HT1080 (cell line): ENCODE results near the gene RNU1-3. TPM values are rescaled to one million over a fixed set of nuclear protein-coding genes. Genes with fewer than 3 reads are reported as not detected.
"Not testable (repeated sequence)": the region's sequence is repeated elsewhere in the genome, so short reads cannot be mapped to it uniquely, and the experiment has no call there.

Source experiments
- DNase-seq: peaks from one replicate; pipeline ENCODE4 v3.0.0-alpha.2; 2015; ENCODE audit warnings: low read depth
- total RNA-seq: library from RNA; depleted of rRNA; stranded (reverse); fragments of >200 nt; shearing (Covaris generic); gene quantifications from 2 replicates; pipeline ENCODE4 v1.2.3, GENCODE V29; 2014

The RNU1-3 gene
- total RNA-seq, 1 experiment from 2014 or later: not detected

- DNase-seq: not testable (repeated sequence)
Measured at GRCh38 chr1:16656981-16657683, 9.6 kb downstream of the RNU1-3 start.

GRCh38 chr1:16656574-16656973, 10.2 kb downstream of the RNU1-3 start:
- DNase-seq: not testable (repeated sequence)

GRCh38 chr1:16651560-16651959, 15.2 kb downstream of the RNU1-3 start:
- DNase-seq: not testable (repeated sequence)

GRCh38 chr1:16649960-16650359, 16.8 kb downstream of the RNU1-3 start:
- DNase-seq: not testable (repeated sequence)

- not testable (repeated sequence) for DNase-seq
Measured at GRCh38 chr1:16649390-16649789, 17.4 kb downstream of the RNU1-3 start.

- DNase-seq: not testable (repeated sequence)
Measured at GRCh38 chr1:16648756-16649155, 18.0 kb downstream of the RNU1-3 start.

GRCh38 chr1:16648250-16648649, 18.5 kb downstream of the RNU1-3 start:
- DNase-seq: not testable (repeated sequence)

- not testable (repeated sequence) for DNase-seq
Measured at GRCh38 chr1:16647179-16648176, 19.3 kb downstream of the RNU1-3 start.

- DNase-seq: not testable (repeated sequence)
Measured at GRCh38 chr1:16646716-16647115, 20.0 kb downstream of the RNU1-3 start.

GRCh38 chr1:16646061-16646664, 20.6 kb downstream of the RNU1-3 start:
- not testable (repeated sequence) for DNase-seq

- not testable (repeated sequence) for DNase-seq
Measured at GRCh38 chr1:16645271-16646060, 21.3 kb downstream of the RNU1-3 start.

GRCh38 chr1:16644482-16645270, 22.1 kb downstream of the RNU1-3 start:
- peak; percentile 93 for DNase-seq

- no peak for DNase-seq
Measured at GRCh38 chr1:16644193-16644481, 22.6 kb downstream of the RNU1-3 start.

GRCh38 chr1:16643476-16644192, 23.1 kb downstream of the RNU1-3 start:
- not testable (repeated sequence) for DNase-seq

GRCh38 chr1:16643001-16643411, 23.7 kb downstream of the RNU1-3 start:
- DNase-seq: not testable (repeated sequence)

GRCh38 chr1:16642025-16642966, 24.5 kb downstream of the RNU1-3 start:
- DNase-seq: not testable (repeated sequence)

- DNase-seq: not testable (repeated sequence)
Measured at GRCh38 chr1:16641159-16641975, 25.4 kb downstream of the RNU1-3 start.
